K562 (cell line): Measurements from ENCODE around the gene WDR45. TPM values are rescaled to one million over a fixed set of nuclear protein-coding genes. Genes with fewer than 3 reads are reported as not detected.

Experiments used
- ATF3 ChIP-seq, 2 experiments: fragments of 450-650 bp in 1 of 2; sonication (generic) in 1 of 2; formaldehyde crosslinking in 1 of 2; IDR thresholded peaks in 1 of 2; conservative IDR thresholded peaks in 1 of 2; 2 replicates each; pipeline versions ENCODE4 v1.6.1 to v1.8.1; 2016 to 2023; ENCODE audit warnings: mild to moderate bottlenecking in 2 of 2, moderate library complexity in 2 of 2, inconsistent platforms in 1 of 2, missing genetic modification reagents in 1 of 2
- CLOCK ChIP-seq: fragments of 250-450 bp; sonication (Bioruptor Pico); IDR thresholded peaks from 2 replicates; pipeline ENCODE4 v1.4.0; 2020; ENCODE audit warnings: mild to moderate bottlenecking, moderate library complexity, borderline replicate concordance
- CTBP1 ChIP-seq: fragments of 450-650 bp; IDR thresholded peaks from 2 replicates; pipeline ENCODE4 v1.6.1; 2016; ENCODE audit warnings: borderline replicate concordance
- HDAC2 ChIP-seq: fragments of 450-650 bp; IDR thresholded peaks from 2 replicates; pipeline ENCODE4 v1.6.1; 2016; ENCODE audit warnings: mild to moderate bottlenecking
- NKRF ChIP-seq: fragments of 450-650 bp; IDR thresholded peaks from 2 replicates; pipeline ENCODE4 v1.6.1; 2016; ENCODE audit warnings: borderline replicate concordance
- PYGO2 ChIP-seq: fragments of 450-650 bp; IDR thresholded peaks from 2 replicates; pipeline ENCODE4 v1.6.1; 2016; ENCODE audit warnings: mild to moderate bottlenecking, missing genetic modification characterization, moderate library complexity, missing compliant biosample characterization
- RREB1 ChIP-seq: fragments of 250-450 bp; sonication (Bioruptor Pico); IDR thresholded peaks from 2 replicates; pipeline ENCODE4 v1.4.0; 2020
- TRIM25 ChIP-seq: fragments of 450-650 bp; IDR thresholded peaks from 2 replicates; pipeline ENCODE4 v1.7.0; 2016; ENCODE audit warnings: borderline replicate concordance
- ZBTB1 ChIP-seq: sonication (generic); formaldehyde crosslinking; IDR thresholded peaks from 2 replicates; pipeline ENCODE4 v1.8.1; 2023; ENCODE audit warnings: missing genetic modification reagents, low read depth, mild to moderate bottlenecking, borderline replicate concordance
- ZNF324 ChIP-seq: fragments of 250-450 bp; sonication (Bioruptor Pico); IDR thresholded peaks from 2 replicates; pipeline ENCODE4 v1.4.0; 2020; ENCODE audit warnings: mild to moderate bottlenecking
- ZNF780A ChIP-seq: fragments of 250-450 bp; sonication (Bioruptor Pico); IDR thresholded peaks from 2 replicates; pipeline ENCODE4 v1.5.0; 2021; ENCODE audit warnings: mild to moderate bottlenecking
- polyA plus RNA-seq, 8 experiments: library from polyadenylated mRNA; depleted of rRNA in 4 of 8; stranded (reverse) in 5 of 8; unstranded in 3 of 8; fragments of >200 nt; fragmentation: Nextera tagmentation in 2 of 8; fragmentation: Illumina TruSeq in 1 of 8; extraction: Ambion mirVana in 2 of 8; extraction: Trizol in 1 of 8; gene quantifications; 2 replicates each; pipeline versions ENCODE4 v1.2.1 to v1.2.3, GENCODE V29; 2011 to 2014; ENCODE audit warnings: inconsistent platforms in 1 of 8, missing spikeins in 1 of 8
- total RNA-seq, 7 experiments: library from RNA; depleted of rRNA in 6 of 7; stranded (reverse); fragments of >200 nt in 6 of 7; fragmentation: Illumina TruSeq in 2 of 7; extraction: Trizol in 2 of 7; gene quantifications; 2 replicates each; pipeline versions ENCODE4 v1.2.1 to v1.2.3, GENCODE V29; 2011 to 2021; ENCODE audit warnings: low replicate concordance in 1 of 7

Gene WDR45
- total and polyA plus RNA-seq, 9 of the 15 experiments (the other 6 are each of a cell fraction or from before 2014, with no cell fraction given): 19.4 to 136 (median 59.7) TPM

GRCh38 chrX:49042581-49043219 lies 37.0 kb downstream of the WDR45 start (continued):
- TF ChIP-seq RREB1 (no peak), ATF3 (IDR thresholded peaks at IDR 0.05) (no peak), ATF3 (CRISPR knock-in tag; conservative IDR thresholded peaks at IDR 0.05) (0 out of 2 replicates have a peak, but pooled peaks have one; percentile 31), HDAC2 (no peak), CLOCK (CRISPR knock-in tag) (no peak), CTBP1 (no peak), ZNF780A (CRISPR knock-in tag) (no peak), NKRF (no peak), ZBTB1 (no peak), PYGO2 (no peak), TRIM25 (no peak), ZNF324 (CRISPR knock-in tag) (no peak)
